H1 (cell line): Measurements from ENCODE around the gene CACNA1F. TPM values are rescaled to one million over a fixed set of nuclear protein-coding genes. Genes with fewer than 3 reads are reported as not detected.

Experiments used
- CTCF ChIA-PET: fragments of 300-600 bp; sonication (Branson Sonifier 250); formaldehyde crosslinking; loops from one replicate; lab custom pipeline; 2021; ENCODE audit not compliant: partially characterized antibody; lab: Charles Lee
- POLR2A ChIA-PET: fragments of 300-600 bp; sonication (Branson Sonifier 250); formaldehyde crosslinking; loops from one replicate; lab custom pipeline; 2021; ENCODE audit warnings: inconsistent platforms; ENCODE audit not compliant: partially characterized antibody; lab: Charles Lee
- DNase-seq, 2 experiments: peaks; one replicate each; pipeline versions ENCODE4 v3.0.0 to v3.0.0-alpha.2; 2010 to 2022; ENCODE audit warnings: low spot score in 2 of 2, low read depth in 1 of 2, mixed read lengths in 1 of 2
- FAIRE-seq: peaks from 2 replicates; lab custom pipeline; 2011; peaks lifted over from hg19 to GRCh38; lab: Jason Lieb, UNC
- H2AFZ ChIP-seq: 2 replicates; pipeline ENCODE4 v1.8.1; 2012; ENCODE audit warnings: low read length, inconsistent platforms
- H2AK5ac ChIP-seq: 2 replicates; pipeline ENCODE4 v1.6.1; 2013; ENCODE audit warnings: low read depth, low read length
- H2BK120ac ChIP-seq: replicated peaks from 2 replicates; pipeline ENCODE3; 2013; ENCODE audit warnings: low read depth, low read length, inconsistent platforms
- H2BK12ac ChIP-seq: 2 replicates; pipeline ENCODE4 v1.6.1; 2013; ENCODE audit warnings: low read depth, low read length
- H2BK15ac ChIP-seq: 2 replicates; pipeline ENCODE4 v1.6.1; 2013; ENCODE audit warnings: low read length
- H2BK20ac ChIP-seq: 2 replicates; pipeline ENCODE4 v1.6.1; 2013; ENCODE audit warnings: low read length
- H2BK5ac ChIP-seq: 2 replicates; pipeline ENCODE4 v1.6.1; 2013; ENCODE audit warnings: low read depth, low read length
- H3K14ac ChIP-seq: 2 replicates; pipeline ENCODE4 v1.6.1; 2013; ENCODE audit warnings: inconsistent platforms; ENCODE audit not compliant: insufficient read length
- H3K18ac ChIP-seq: 2 replicates; pipeline ENCODE4 v1.6.1; 2013; ENCODE audit warnings: low read length; ENCODE audit errors: extremely low read depth
- H3K23ac ChIP-seq: 2 replicates; pipeline ENCODE4 v1.6.1; 2013; ENCODE audit warnings: inconsistent platforms; ENCODE audit not compliant: insufficient read length
- H3K23me2 ChIP-seq: 2 replicates; pipeline ENCODE4 v1.6.1; 2013; ENCODE audit warnings: low read depth, low read length
- H3K27ac ChIP-seq: 2 replicates; pipeline ENCODE4 v1.6.1; 2011; ENCODE audit warnings: low read depth, low read length, inconsistent platforms
- H3K27me3 ChIP-seq, 4 experiments: replicated peaks in 1 of 4; 1 replicate in 1 of 4; 2 replicates in 3 of 4; pipeline versions ENCODE4 v1.6.1 to v1.8.1; 2011 to 2013; ENCODE audit warnings: low read length in 3 of 4, mild to moderate bottlenecking in 3 of 4, inconsistent platforms in 2 of 4, mixed read lengths in 2 of 4, moderate library complexity in 1 of 4; ENCODE audit not compliant: control insufficient read depth in 3 of 4, insufficient read depth in 3 of 4; ENCODE audit errors: extremely low read depth in 1 of 4
- H3K36me3 ChIP-seq, 4 experiments: 2 replicates each; pipeline versions ENCODE4 v1.6.1 to v1.8.1; 2011 to 2013; ENCODE audit warnings: mild to moderate bottlenecking in 4 of 4, low read length in 3 of 4, moderate library complexity in 2 of 4, control low read depth in 1 of 4, inconsistent platforms in 1 of 4; ENCODE audit not compliant: insufficient read depth in 4 of 4, control insufficient read depth in 2 of 4
- H3K4ac ChIP-seq: replicated peaks from 2 replicates; pipeline ENCODE3; 2013; ENCODE audit warnings: low read length, low read depth, mixed read lengths, inconsistent platforms; ENCODE audit not compliant: insufficient read length
- H3K4me1 ChIP-seq, 4 experiments: replicated peaks in 1 of 4; 1 replicate in 1 of 4; 2 replicates in 3 of 4; pipeline versions ENCODE4 v1.6.1 to v1.8.1; 2011 to 2013; ENCODE audit warnings: low read length in 3 of 4, inconsistent platforms in 2 of 4, mixed read lengths in 1 of 4; ENCODE audit not compliant: insufficient read depth in 4 of 4, control insufficient read depth in 3 of 4
- H3K4me2 ChIP-seq, 2 experiments: 2 replicates each; pipeline versions ENCODE4 v1.6.1 to v1.8.1; 2011 to 2013; ENCODE audit warnings: low read depth in 2 of 2, low read length in 2 of 2, control low read depth in 1 of 2, inconsistent platforms in 1 of 2, mild to moderate bottlenecking in 1 of 2; ENCODE audit not compliant: insufficient read depth in 1 of 2
- H3K4me3 ChIP-seq, 4 experiments: fragments of 200-600, 300-600 bp in 1 of 4; sonication (generic), shearing (Covaris generic), sonication (Bioruptor Twin) in 1 of 4; 2 replicates each; pipeline versions ENCODE4 v1.5.1 to v1.8.1; 2011 to 2016; ENCODE audit warnings: low read length in 4 of 4, low read depth in 3 of 4, control low read depth in 2 of 4, inconsistent platforms in 2 of 4, mild to moderate bottlenecking in 2 of 4, mixed read lengths in 1 of 4, moderate library complexity in 1 of 4; ENCODE audit not compliant: insufficient read depth in 2 of 4; ENCODE audit errors: extremely low read depth in 1 of 4
- H3K56ac ChIP-seq: replicated peaks from 2 replicates; pipeline ENCODE3; 2013; ENCODE audit warnings: low read depth, mild to moderate bottlenecking, mixed read lengths, low read length, inconsistent platforms; ENCODE audit not compliant: insufficient read length
- H3K79me1 ChIP-seq: 2 replicates; pipeline ENCODE4 v1.6.1; 2013; ENCODE audit warnings: low read depth, low read length, control low read depth
- H3K79me2 ChIP-seq, 2 experiments: 2 replicates each; pipeline versions ENCODE4 v1.6.1 to v1.8.1; 2012 to 2013; ENCODE audit warnings: low read length in 2 of 2, mild to moderate bottlenecking in 2 of 2, inconsistent platforms in 1 of 2; ENCODE audit not compliant: insufficient read depth in 2 of 2, control insufficient read depth in 1 of 2
- H3K9ac ChIP-seq, 4 experiments: replicated peaks in 1 of 4; 1 replicate in 1 of 4; 2 replicates in 3 of 4; pipeline versions ENCODE4 v1.6.1 to v1.8.1; 2011 to 2013; ENCODE audit warnings: low read depth in 3 of 4, low read length in 3 of 4, control low read depth in 2 of 4, mild to moderate bottlenecking in 2 of 4, moderate library complexity in 2 of 4, inconsistent platforms in 1 of 4; ENCODE audit errors: extremely low read depth in 1 of 4
- H3K9me3 ChIP-seq, 2 experiments: 2 replicates each; pipeline versions ENCODE4 v1.6.1 to v1.8.1; 2012 to 2013; ENCODE audit warnings: mild to moderate bottlenecking in 2 of 2, moderate library complexity in 2 of 2, control low read depth in 1 of 2, inconsistent platforms in 1 of 2, low read depth in 1 of 2, low read length in 1 of 2, mixed read lengths in 1 of 2; ENCODE audit not compliant: insufficient read depth in 2 of 2
- H4K20me1 ChIP-seq, 2 experiments: replicated peaks in 1 of 2; 2 replicates each; pipeline versions ENCODE3 to v1.8.1; 2011 to 2013; ENCODE audit warnings: inconsistent platforms in 2 of 2, low read length in 2 of 2, mild to moderate bottlenecking in 1 of 2; ENCODE audit not compliant: insufficient read depth in 2 of 2, control insufficient read depth in 1 of 2
- H4K5ac ChIP-seq: 2 replicates; pipeline ENCODE4 v1.6.1; 2013; ENCODE audit warnings: low read length, low read depth, mixed read lengths, inconsistent platforms; ENCODE audit not compliant: insufficient read length
- H4K8ac ChIP-seq: 2 replicates; pipeline ENCODE4 v1.8.0; 2013; ENCODE audit warnings: mild to moderate bottlenecking, moderate library complexity, low read length, inconsistent platforms; ENCODE audit not compliant: insufficient read depth; ENCODE audit errors: extremely low read depth
- H4K91ac ChIP-seq: replicated peaks from 2 replicates; pipeline ENCODE3; 2013; ENCODE audit warnings: low read length, mixed read lengths, inconsistent platforms; ENCODE audit not compliant: insufficient read length
- JUN ChIP-seq: IDR thresholded peaks from 2 replicates; pipeline ENCODE4 v1.6.1; 2011; ENCODE audit warnings: low read depth, mild to moderate bottlenecking, improper control_type of control experiment, low read length
- RNF2 ChIP-seq: fragments of 200-900, 300-1000 bp; sonication (generic); IDR thresholded peaks from 2 replicates; pipeline ENCODE4 v1.7.1; 2016; ENCODE audit warnings: borderline replicate concordance, low read depth, mild to moderate bottlenecking, antibody characterized with exemption, low read length; ENCODE audit not compliant: poor library complexity, severe bottlenecking; ENCODE audit errors: missing control alignments
- WGBS, 2 experiments: shearing (Covaris generic) in 1 of 2; methylation state at CpG; one replicate each; pipeline versions ENCODE4 v1.1.6 to v1.1.7; 2013 to 2015; ENCODE audit warnings: low lambda C conversion rate in 2 of 2, mixed read lengths in 2 of 2, inconsistent platforms in 1 of 2, low coverage in 1 of 2, missing lambda C conversion rate in 1 of 2; ENCODE audit not compliant: insufficient replicate concordance in 2 of 2, insufficient coverage in 1 of 2, insufficient read length in 1 of 2; ENCODE audit errors: extremely low coverage in 1 of 2, missing lambda C conversion rate in 1 of 2; 5-methylcytosine and 5-hydroxymethylcytosine counted together
- polyA plus RNA-seq, 7 experiments: library from polyadenylated mRNA; depleted of rRNA in 3 of 7; stranded (reverse) in 5 of 7; unstranded in 2 of 7; fragments of >200 nt in 5 of 7; fragments of 200-250 nt in 2 of 7; gene quantifications; 1 replicate in 5 of 7; 2 replicates in 1 of 7; 4 replicates in 1 of 7; pipeline versions ENCODE4 v1.2.1 to v1.2.3, GENCODE V29; 2011 to 2013; ENCODE audit warnings: missing spikeins in 2 of 7, mixed read lengths in 2 of 7
- total RNA-seq: library from RNA; stranded (reverse); fragmentation: NEBNext Ultra II Directional; extraction: Animal tissue kit (Norgen Biotek cat#: 25700); gene quantifications from 2 replicates; pipeline ENCODE4 v1.2.1, GENCODE V29; 2021

Gene CACNA1F
- total and polyA plus RNA-seq, 2 of the 8 experiments (the other 6 are each of a cell fraction or from before 2014, with no cell fraction given) = 0.59 to 0.84 TPM

DNA sequence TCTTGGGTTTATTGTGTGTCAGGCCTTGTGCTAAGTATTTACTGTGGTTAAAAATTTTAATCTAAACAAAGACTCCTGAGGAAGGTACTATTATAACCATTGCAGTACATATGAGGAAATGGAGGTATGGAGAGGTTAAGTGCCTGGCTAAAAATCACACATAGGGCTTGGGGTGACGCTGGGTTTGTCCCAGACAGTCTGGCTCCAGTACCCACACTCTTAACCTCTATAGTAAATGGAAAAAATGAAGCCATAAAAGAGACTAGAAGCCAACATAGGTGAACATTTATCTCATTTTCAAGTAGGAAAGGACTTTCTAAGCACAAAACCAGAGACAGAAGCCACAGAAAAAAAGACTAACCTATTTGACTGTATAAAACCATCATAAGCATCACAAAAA, 29.5 kb upstream of the CACNA1F start:
- WGBS, 2 experiments = 88% methylated on average over 1 of the region's 1 CpG; no CpG with 5 or more reads in 1 of the 2 experiments

More for the DNA sequence above, 29.5 kb upstream of the CACNA1F start:
- Histone ChIP-seq H3K56ac (no peak overlapping the region), H3K4me1 (no peaks in the 10 kb centered on the region), H4K5ac (no peak overlapping the region), H3K4me2 (no peak overlapping the region), H2AK5ac (no peak overlapping the region), H3K18ac (no peak overlapping the region), H3K23me2 (no peaks in the 10 kb centered on the region), H3K79me1 (no peaks in the 10 kb centered on the region), H2BK15ac (no peak overlapping the region), H2BK12ac (no peak overlapping the region), H3K9ac (no peak overlapping the region), H4K20me1 (no peaks in the 10 kb centered on the region), H3K23ac (no peak overlapping the region), H2BK120ac (no peak overlapping the region), H3K27me3 (no peaks in the 10 kb centered on the region), H3K36me3 (no peaks in the 10 kb centered on the region), H2BK5ac (no peak overlapping the region), H3K4ac (no peak overlapping the region), H3K9me3 (no peaks in the 10 kb centered on the region), H2AFZ (no peak overlapping the region), H4K91ac (no peak overlapping the region), H3K79me2 (no peaks in the 10 kb centered on the region), H3K27ac (no peak overlapping the region), H3K4me3 (no peak overlapping the region), H2BK20ac (no peak overlapping the region), H3K14ac (no peak overlapping the region), H4K8ac (no peak overlapping the region)
- DNase-seq = no peak
- ChIA-PET CTCF (no interaction called here), POLR2A (interaction anchor here (0.7 kb wide), 1 partner anchor 369 kb away, joined by 3 read pairs; no protein-coding TSS in a partner anchor)
- no peak for FAIRE-seq
- TF ChIP-seq JUN (no peak), RNF2 (no peak)
